ENCODE measurements around the gene EEF1AKMT3. TPM values are rescaled to one million over a fixed set of nuclear protein-coding genes. Genes with fewer than 3 reads are reported as not detected.
A peak's percentile ranks its signal among the peaks of the same experiment; 100 is the strongest.

Gene EEF1AKMT3
- polyA plus RNA-seq, 1 donor (not counting 4 experiments of a cell fraction or from before 2014, with no cell fraction given) = 7.7 TPM

DNA sequence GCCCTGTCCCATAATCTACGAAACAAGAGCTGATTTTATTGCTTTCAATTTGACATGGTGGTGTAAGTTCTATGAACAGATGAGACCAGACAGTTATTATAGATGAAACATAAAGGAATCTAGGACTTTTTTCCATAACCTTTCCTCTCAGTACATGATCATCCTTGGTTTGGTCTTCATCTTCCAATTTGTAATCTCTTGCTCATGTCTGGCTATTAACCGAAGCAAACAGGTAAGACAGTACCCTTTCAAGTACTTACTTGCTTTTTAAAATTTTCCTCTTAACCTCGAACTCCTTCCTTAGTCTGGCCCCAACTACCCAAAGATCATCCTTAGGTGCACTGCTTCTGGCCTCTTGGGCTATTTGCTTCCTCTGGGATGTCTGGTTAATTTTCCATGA, 26.4 kb upstream of the EEF1AKMT3 start:
- peaks cover 23% of the 10 kb centered on the region for H3K79me2 ChIP-seq (ENCODE audit: control insufficient read depth, insufficient read depth, low read length)
- peaks cover 11 to 22% of the 10 kb centered on the region in 2 experiments for H3K36me3 ChIP-seq (ENCODE audit: control insufficient read depth in 2 of 2, extremely low read depth in 1 of 2, insufficient read depth in 2 of 2, low read length in 2 of 2)
- peak overlapping the region; percentile 81 to 99 (median 97) for H3K4me3 ChIP-seq (ENCODE audit: control insufficient read depth in 2 of 3, extremely low read depth in 1 of 3, insufficient read depth in 2 of 3, low read depth in 1 of 3, low read length in 3 of 3)
- DNase-seq (ENCODE audit: low read depth, low spot score) (no peak), FAIRE-seq (no peak)
- H2AFZ ChIP-seq (ENCODE audit: control insufficient read depth, low read length) = no peak overlapping the region
- peaks cover 21% of the 10 kb centered on the region for H3K4me1 ChIP-seq (ENCODE audit: control insufficient read depth, extremely low read depth, insufficient read depth, low read length)
- H3K9ac ChIP-seq (ENCODE audit: control insufficient read depth, extremely low read depth, insufficient read depth, low read length) = no peak overlapping the region
- peak overlapping the region; percentile 94 for H3K4me2 ChIP-seq (ENCODE audit: control insufficient read depth, extremely low read depth, insufficient read depth, low read depth, low read length)
- TF ChIP-seq, protein P1, sequence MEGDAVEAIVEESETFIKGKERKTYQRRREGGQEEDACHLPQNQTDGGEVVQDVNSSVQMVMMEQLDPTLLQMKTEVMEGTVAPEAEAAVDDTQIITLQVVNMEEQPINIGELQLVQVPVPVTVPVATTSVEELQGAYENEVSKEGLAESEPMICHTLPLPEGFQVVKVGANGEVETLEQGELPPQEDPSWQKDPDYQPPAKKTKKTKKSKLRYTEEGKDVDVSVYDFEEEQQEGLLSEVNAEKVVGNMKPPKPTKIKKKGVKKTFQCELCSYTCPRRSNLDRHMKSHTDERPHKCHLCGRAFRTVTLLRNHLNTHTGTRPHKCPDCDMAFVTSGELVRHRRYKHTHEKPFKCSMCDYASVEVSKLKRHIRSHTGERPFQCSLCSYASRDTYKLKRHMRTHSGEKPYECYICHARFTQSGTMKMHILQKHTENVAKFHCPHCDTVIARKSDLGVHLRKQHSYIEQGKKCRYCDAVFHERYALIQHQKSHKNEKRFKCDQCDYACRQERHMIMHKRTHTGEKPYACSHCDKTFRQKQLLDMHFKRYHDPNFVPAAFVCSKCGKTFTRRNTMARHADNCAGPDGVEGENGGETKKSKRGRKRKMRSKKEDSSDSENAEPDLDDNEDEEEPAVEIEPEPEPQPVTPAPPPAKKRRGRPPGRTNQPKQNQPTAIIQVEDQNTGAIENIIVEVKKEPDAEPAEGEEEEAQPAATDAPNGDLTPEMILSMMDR (optimal IDR thresholded peaks at IDR 0.05 in 1 of 3, IDR thresholded peaks at IDR 0.05 in 1 of 3, conservative IDR thresholded peaks at IDR 0.05 in 1 of 3; ENCODE audit: extremely low read depth in 1 of 3, insufficient read depth in 2 of 3, low read length in 3 of 3) = no peak
- TF ChIP-seq EZH2 (IDR thresholded peaks at IDR 0.05; ENCODE audit: low read length) = no peak
- peak overlapping the region; percentile 98 for H3K27ac ChIP-seq (ENCODE audit: control insufficient read depth, insufficient read depth, low read length)
- H3K9me3 ChIP-seq (ENCODE audit: control insufficient read depth, low read depth, low read length) = no peaks in the 10 kb centered on the region
- dilution Hi-C loops (cut with MboI; ENCODE audit: extremely low pct_ligation_motif_present, low sequenced_read_pairs) = loop anchor here (25.0 kb wide), 1 partner anchor 159 kb away; the partner anchor contains the start of gene PIP4K2C
- H4K20me1 ChIP-seq (ENCODE audit: control insufficient read depth, extremely low read depth, insufficient read depth, low read length) = no peaks in the 10 kb centered on the region
- peaks cover under 1% of the 10 kb centered on the region for H3K27me3 ChIP-seq (ENCODE audit: control insufficient read depth, extremely low read depth, insufficient read depth, low read length)
- H3K9me1 ChIP-seq (ENCODE audit: control insufficient read depth, extremely low read depth, insufficient read depth, low read length) = no peaks in the 10 kb centered on the region

DNA sequence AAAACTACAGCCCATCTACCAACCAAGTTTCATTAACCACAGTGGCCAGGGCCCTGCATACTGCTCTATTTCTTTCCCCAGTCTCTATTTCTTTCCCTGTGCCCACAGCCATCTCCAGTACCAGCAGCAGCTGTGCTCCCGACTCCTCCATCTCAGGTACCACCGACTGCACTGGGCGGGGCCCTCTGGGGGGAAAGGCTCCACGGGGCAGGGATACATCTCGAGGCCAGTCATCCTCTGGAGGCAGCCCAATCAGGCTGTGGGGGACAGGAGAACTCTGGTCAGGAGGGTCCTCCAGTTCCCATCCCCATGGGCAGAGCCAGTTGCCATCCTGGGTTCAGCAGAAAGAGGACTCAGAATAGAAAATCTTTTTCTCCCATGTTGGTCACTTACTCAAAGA, 23.4 kb upstream of the EEF1AKMT3 start:
- H3K27ac ChIP-seq (ENCODE audit: control insufficient read depth, insufficient read depth, low read length) = no peak overlapping the region
- no peak overlapping the region for H2AFZ ChIP-seq (ENCODE audit: control insufficient read depth, low read length)
- no peaks in the 10 kb centered on the region for H3K27me3 ChIP-seq (ENCODE audit: control insufficient read depth, extremely low read depth, insufficient read depth, low read length)
- H3K79me2 ChIP-seq (ENCODE audit: control insufficient read depth, insufficient read depth, low read length) = peaks cover 32% of the 10 kb centered on the region
- no peaks in the 10 kb centered on the region for H3K9me3 ChIP-seq (ENCODE audit: control insufficient read depth, low read depth, low read length)
- FAIRE-seq = no peak
- TF ChIP-seq, protein P1 (optimal IDR thresholded peaks at IDR 0.05 in 1 of 3, IDR thresholded peaks at IDR 0.05 in 1 of 3, conservative IDR thresholded peaks at IDR 0.05 in 1 of 3; ENCODE audit: extremely low read depth in 1 of 3, insufficient read depth in 2 of 3, low read length in 3 of 3) = no peak
- TF ChIP-seq EZH2 (IDR thresholded peaks at IDR 0.05; ENCODE audit: low read length) = no peak
- H3K9me1 ChIP-seq (ENCODE audit: control insufficient read depth, extremely low read depth, insufficient read depth, low read length) = no peaks in the 10 kb centered on the region
- H3K4me1 ChIP-seq (ENCODE audit: control insufficient read depth, extremely low read depth, insufficient read depth, low read length) = peaks cover 34% of the 10 kb centered on the region
- H3K36me3 ChIP-seq (ENCODE audit: control insufficient read depth in 2 of 2, extremely low read depth in 1 of 2, insufficient read depth in 2 of 2, low read length in 2 of 2) = peaks cover 11 to 26% of the 10 kb centered on the region in 2 experiments
- no peak overlapping the region for H3K4me3 ChIP-seq (ENCODE audit: control insufficient read depth in 2 of 3, extremely low read depth in 1 of 3, insufficient read depth in 2 of 3, low read depth in 1 of 3, low read length in 3 of 3)
- H4K20me1 ChIP-seq (ENCODE audit: control insufficient read depth, extremely low read depth, insufficient read depth, low read length) = no peaks in the 10 kb centered on the region
- dilution Hi-C loops (cut with MboI; ENCODE audit: extremely low pct_ligation_motif_present, low sequenced_read_pairs) = loop anchor here (25.0 kb wide), 1 partner anchor 162 kb away; the partner anchor contains the start of gene PIP4K2C
- H3K9ac ChIP-seq (ENCODE audit: control insufficient read depth, extremely low read depth, insufficient read depth, low read length) = no peak overlapping the region
- no peak for DNase-seq (ENCODE audit: low read depth, low spot score)
- H3K4me2 ChIP-seq (ENCODE audit: control insufficient read depth, extremely low read depth, insufficient read depth, low read depth, low read length) = no peak overlapping the region
